ENCODE results near the gene ABCB6.
"Not testable (repeated sequence)": the region's sequence is repeated elsewhere in the genome, so short reads cannot be mapped to it uniquely, and the experiment has no call there.

Gene ABCB6

DNA sequence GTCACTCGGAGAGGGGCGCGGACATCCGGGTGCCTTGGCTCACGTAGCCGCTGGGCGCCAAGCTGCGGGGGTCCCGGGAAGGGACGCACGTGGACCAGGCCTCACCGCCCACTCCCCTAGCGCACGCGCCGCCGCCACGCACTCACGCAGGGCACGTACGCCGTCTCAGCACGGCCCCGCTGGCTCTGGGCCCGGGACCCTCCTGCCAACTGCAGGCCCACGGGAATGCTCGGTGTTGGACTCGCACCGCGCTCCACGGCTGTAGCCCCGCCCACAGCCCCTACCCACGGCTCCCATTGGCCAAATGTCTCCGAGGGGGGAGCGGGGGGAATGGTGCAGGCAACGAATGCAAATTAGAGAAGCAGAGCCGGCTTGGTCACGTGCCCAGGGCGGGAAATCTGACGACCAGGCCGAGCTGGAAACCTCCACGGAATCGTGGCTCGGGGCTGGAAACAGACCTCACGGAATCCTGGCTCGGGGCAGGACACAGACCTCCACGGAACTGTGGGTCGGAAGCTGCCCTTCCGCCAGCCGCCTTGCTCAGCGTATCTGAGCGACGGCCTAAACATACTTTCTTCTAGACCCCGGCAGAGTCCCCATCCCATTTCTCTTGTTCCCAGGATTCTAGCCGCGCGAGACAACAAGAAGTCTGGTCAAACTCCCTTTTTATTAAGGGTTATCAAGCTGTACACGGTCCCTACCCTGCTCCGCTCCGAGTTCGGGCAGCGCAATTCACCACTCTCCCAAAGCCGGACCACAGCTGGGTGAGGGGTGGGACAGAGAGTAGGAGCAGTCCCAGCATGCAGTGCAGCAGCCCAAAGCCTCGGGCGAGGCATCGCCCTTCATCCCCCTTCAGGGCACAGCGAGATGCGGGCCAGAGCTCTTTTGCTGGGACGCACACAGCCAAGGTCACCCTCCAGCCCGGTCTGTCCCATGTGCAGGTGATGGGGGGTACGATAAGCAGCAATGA, at the start of gene ABCB6:
ABCB6 (minus strand) TSS at position 227 of the 970 bp plus-strand sequence. CDS start 285 bp downstream, outside the sequence.
- DNase-seq (ENCODE audit: low read depth in 2 of 2, low spot score in 1 of 2) = peak; percentile 47 to 69

GRCh38 chr2:219268294-219268693, 49.5 kb upstream of the ABCB6 start:
- no peak for DNase-seq (ENCODE audit: low read depth in 2 of 2, low spot score in 1 of 2)

GRCh38 chr2:219266886-219267285, 48.1 kb upstream of the ABCB6 start:
- no peak for DNase-seq (ENCODE audit: low read depth in 2 of 2, low spot score in 1 of 2)

DNA sequence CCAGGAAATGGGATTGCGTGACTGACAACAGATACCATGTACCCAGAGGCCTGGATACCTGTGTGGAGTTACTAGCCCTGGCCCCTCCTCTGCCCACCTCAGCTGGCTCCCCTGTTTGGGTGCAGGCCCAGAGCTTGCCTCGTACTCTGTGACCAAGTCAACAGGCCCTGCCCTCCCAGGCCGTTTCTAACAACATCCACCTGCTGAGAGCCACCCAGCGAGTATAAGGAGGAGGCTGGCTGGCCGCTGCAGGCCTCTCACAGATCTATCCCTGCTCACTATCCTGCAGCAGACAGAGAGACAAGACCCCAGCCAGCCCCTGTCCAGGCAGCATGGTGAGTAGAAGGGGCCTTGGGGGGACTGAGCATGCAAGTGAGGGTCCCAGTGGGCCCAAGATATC, 47.5 kb upstream of the ABCB6 start:
- no peak for DNase-seq (ENCODE audit: low read depth in 2 of 2, low spot score in 1 of 2)

GRCh38 chr2:219261024-219261855, 42.5 kb upstream of the ABCB6 start:
- no peak for DNase-seq (ENCODE audit: low read depth in 2 of 2, low spot score in 1 of 2)

DNA sequence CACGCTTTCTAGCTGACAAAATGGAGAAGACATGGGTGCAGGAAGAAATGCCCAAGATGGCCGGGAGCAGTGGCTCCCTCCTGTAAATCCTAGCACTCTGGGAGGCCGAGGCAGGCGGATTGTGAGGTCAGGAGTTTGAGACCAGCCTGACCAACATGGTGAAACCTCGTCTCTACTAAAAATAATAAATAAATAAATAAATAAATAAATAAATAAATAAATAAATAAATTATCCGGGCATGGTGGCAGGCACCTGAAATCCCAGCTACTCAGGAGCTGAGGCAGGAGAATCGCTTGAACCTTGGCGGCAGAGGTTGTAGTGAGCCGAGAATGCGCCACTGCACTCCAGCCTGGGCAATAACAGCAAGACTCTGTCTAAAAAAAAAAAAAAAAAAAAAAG, 40.2 kb upstream of the ABCB6 start:
- not testable (repeated sequence) for DNase-seq (ENCODE audit: low read depth in 2 of 2, low spot score in 1 of 2)

- no peak for DNase-seq (ENCODE audit: low read depth in 2 of 2, low spot score in 1 of 2)
Observed at GRCh38 chr2:219254590-219255201, 35.9 kb upstream of the ABCB6 start.

GRCh38 chr2:219253753-219254589, 35.2 kb upstream of the ABCB6 start, which contains the start of gene TUBA4A:
TUBA4A (minus strand) TSS chr2:219253918; CDS start chr2:219253858, 60 bp downstream.
- peak; percentile 76 to 87 for DNase-seq (ENCODE audit: low read depth in 2 of 2, low spot score in 1 of 2)

DNA sequence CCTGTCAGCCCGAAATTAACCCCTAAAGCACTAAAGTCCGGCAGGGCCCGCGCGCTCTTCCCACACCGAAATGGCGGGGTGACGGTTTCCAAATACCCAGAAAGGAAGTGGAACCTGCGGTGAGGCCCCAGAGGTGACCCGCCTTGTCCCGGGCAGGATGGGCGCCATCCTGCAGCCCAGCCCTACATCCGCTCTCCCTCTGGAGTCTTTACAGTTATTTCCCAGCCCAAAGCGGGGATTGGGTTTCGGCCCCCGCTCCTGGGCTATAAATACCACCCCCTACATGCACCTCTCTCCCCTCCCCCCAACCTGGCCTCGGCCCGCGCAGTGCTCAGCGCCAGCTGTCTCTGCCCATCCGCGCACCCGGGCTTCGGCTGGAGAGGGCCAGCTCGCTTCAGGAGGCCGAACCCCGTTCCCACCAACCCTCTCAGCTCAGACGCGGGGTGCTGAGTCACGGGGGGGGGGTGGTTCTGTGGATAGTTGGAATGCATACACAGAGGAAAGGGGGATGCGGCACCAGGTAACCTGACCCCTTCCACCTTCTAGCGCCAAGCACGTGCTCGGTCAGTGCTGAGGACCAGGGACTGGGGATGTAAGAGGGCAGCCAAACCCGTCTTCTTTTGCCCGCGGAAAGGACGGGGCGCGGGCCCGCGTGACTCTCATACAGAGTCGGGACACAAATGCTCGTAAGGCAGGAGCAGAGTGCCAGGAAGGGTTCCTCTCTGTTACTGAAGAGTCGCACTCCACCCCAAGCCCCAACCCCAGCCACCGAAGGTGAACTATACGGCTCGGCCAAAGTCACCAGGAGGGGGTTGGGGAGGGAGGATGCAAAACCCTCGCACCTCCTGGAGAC, 34.4 kb upstream of the ABCB6 start, which contains the start of gene TUBA4B:
TUBA4B (plus strand) TSS at position 344 of the 853 bp plus-strand sequence; CDS start at position 509, 165 bp downstream.
- DNase-seq (ENCODE audit: low read depth in 2 of 2, low spot score in 1 of 2) = peak in 1 of 2 donors; percentile 12

GRCh38 chr2:219252570-219252899, 33.8 kb upstream of the ABCB6 start:
- no peak for DNase-seq (ENCODE audit: low read depth in 2 of 2, low spot score in 1 of 2)

- DNase-seq (ENCODE audit: low read depth in 2 of 2, low spot score in 1 of 2) = no peak
Observed at GRCh38 chr2:219252084-219252483, 33.3 kb upstream of the ABCB6 start.

DNA sequence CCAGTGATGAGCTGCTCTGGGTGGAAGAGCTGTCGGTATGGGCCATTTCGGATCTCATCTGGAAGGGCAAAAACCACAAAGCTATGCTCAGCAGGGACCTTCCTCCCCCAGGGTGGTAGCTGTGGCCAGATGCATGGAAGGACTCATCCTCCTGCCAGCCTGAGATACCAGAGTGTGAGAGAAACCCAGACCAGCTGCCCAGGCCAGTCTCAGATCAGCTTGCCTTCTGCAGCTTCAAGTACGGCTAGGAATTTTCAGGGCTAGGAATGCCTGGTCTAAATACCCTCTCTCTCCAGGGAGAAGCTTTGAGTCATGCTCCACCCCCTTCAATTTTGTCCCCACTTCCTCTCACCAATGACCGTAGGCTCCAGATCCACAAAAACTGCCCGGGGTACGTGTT, 32.9 kb upstream of the ABCB6 start:
- no peak for DNase-seq (ENCODE audit: low read depth in 2 of 2, low spot score in 1 of 2)

DNA sequence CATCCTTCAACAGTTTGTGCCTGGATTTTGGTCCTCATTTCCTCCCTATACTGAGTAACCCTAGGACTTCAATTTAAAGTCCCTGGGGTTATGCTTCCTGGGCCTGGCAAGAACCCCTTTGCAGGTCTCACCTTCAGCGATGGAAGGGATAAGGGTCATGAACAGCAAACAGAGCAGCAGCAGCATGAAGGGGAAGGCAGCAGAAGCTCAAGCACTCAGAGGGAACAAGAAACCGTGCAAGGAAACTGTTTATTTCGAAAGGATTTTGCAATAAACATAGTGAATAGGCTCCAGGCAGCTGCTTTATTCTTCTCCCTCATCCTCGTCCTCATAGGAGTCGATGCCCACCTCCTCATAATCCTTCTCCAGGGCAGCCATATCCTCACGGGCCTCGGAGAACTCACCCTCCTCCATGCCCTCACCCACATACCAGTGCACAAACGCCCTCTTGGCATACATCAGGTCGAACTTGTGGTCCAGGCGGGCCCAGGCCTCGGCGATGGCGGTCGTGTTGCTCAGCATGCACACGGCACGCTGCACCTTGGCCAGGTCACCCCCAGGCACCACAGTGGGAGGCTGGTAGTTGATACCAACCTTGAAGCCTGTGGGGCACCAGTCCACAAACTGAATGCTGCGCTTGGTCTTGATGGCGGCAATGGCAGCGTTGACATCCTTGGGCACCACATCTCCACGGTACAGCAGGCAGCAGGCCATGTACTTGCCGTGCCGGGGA, 31.5 kb upstream of the ABCB6 start:
- no peak for DNase-seq (ENCODE audit: low read depth in 2 of 2, low spot score in 1 of 2)

DNA sequence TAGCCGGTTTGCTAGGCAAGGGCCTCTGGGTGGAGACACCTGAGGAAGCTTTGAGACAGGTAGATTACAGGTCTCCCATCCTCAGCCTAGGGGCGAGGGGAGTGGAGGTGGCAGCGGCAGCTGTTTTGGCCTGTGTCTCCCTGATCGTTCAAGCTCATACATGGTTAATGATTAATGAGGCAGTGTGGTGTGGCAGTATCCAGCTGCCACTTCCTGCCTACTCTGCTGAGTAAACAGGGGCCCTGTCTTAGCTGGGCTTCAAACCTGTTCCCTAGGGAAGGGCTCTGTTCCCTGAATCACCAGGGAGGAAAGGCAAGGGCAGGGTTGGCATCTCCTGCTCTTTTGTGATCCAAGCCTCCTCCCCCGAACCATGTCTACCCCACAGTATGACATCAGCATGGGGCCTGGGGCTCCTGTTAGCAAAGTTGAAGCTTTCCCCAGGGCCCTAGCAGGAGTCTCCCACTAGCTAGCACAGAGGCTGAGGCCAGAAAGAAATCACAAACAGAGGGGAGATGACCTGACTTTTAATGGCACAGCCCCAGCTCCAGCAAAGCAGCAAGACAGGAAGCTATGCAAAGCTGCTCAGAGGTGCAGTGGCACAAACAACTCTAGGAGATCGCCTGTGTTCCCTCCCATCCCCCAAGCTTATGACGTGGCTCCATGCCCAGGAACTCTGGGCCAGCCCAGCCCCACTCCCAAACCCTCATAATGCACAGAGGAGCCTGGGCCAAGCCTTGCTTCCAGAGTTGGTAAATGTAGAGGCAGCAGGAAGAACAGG, 30.6 kb upstream of the ABCB6 start:
- peak in 1 of 2 donors; percentile 31 for DNase-seq (ENCODE audit: low read depth in 2 of 2, low spot score in 1 of 2)

- DNase-seq (ENCODE audit: low read depth in 2 of 2, low spot score in 1 of 2) = no peak
Observed at GRCh38 chr2:219248845-219249202, 30.1 kb upstream of the ABCB6 start.

DNA sequence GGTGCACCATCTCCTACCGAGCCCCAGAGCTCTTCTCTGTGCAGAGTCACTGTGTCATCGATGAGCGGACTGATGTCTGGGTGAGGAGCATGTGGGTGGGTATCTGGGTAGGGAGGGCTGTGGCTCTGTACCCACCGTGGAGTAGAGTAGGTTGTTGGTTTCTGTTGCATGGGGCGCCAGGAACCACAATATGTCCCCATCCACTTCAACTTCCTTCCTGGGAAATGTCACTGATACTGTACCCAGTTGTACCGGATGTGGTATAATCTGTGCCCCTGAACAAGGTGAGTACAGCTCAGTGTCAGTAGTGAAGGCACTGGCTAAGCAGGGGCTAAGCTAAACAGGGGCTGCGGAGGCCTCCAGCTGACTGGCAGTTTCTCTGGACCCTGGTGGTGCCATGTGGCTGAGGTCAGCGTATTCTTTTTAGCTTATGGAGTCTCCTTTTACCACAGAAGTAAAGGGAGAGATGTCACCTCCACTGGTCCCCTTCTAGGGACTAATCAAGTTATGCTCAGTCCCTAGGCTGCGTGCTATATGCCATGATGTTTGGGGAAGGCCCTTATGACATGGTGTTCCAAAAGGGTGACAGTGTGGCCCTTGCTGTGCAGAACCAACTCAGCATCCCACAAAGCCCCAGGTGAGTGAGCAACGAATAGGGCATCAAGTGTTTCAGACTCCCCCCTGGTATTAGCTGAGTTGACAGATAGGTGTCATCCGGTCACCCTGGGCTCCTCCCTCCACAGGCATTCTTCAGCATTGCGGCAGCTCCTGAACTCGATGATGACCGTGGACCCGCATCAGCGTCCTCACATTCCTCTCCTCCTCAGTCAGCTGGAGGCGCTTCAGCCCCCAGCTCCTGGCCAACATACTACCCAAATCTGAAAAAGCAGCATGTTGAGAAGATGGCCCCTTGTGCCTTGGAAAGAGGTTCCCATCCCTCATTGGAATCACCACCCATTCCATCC, 29.2 kb upstream of the ABCB6 start:
- peak in 1 of 2 donors; percentile 35 for DNase-seq (ENCODE audit: low read depth in 2 of 2, low spot score in 1 of 2)

GRCh38 chr2:219246559-219246958, 27.8 kb upstream of the ABCB6 start:
- DNase-seq (ENCODE audit: low read depth in 2 of 2, low spot score in 1 of 2) = no peak

Measured in stimulated activated CD8-positive, alpha-beta memory T cell treated with anti-CD3 and anti-CD28 coated beads, Interleukin-4, amount 100 ng/mL, for 1 hour (primary cell).